Loucy (cell line): Measurements from ENCODE around the gene PABPC1L.

Experiments used
- EZH2phosphoT487 ChIP-seq: fragments of 200-600 bp; IDR thresholded peaks from 2 replicates; pipeline ENCODE4 v1.6.1; 2018; ENCODE audit warnings: antibody characterized with exemption, mild to moderate bottlenecking, moderate library complexity, borderline replicate concordance
- TF ChIP-seq, protein P1 (sequence below): fragments of 200-600 bp; sonication (generic); conservative IDR thresholded peaks from 2 replicates; pipeline ENCODE4 v1.5.1; 2014; ENCODE audit warnings: mild to moderate bottlenecking, antibody characterized with exemption, low read length

GRCh38 chr20:44928595-44928994, 18.7 kb downstream of the PABPC1L start:
- TF ChIP-seq, protein P1, sequence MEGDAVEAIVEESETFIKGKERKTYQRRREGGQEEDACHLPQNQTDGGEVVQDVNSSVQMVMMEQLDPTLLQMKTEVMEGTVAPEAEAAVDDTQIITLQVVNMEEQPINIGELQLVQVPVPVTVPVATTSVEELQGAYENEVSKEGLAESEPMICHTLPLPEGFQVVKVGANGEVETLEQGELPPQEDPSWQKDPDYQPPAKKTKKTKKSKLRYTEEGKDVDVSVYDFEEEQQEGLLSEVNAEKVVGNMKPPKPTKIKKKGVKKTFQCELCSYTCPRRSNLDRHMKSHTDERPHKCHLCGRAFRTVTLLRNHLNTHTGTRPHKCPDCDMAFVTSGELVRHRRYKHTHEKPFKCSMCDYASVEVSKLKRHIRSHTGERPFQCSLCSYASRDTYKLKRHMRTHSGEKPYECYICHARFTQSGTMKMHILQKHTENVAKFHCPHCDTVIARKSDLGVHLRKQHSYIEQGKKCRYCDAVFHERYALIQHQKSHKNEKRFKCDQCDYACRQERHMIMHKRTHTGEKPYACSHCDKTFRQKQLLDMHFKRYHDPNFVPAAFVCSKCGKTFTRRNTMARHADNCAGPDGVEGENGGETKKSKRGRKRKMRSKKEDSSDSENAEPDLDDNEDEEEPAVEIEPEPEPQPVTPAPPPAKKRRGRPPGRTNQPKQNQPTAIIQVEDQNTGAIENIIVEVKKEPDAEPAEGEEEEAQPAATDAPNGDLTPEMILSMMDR = no peak
- no peak for TF ChIP-seq EZH2phosphoT487
